Cardiac muscle cell (in vitro differentiated cells and primary cell): Measurements from ENCODE around the gene ASPHD2. TPM values are rescaled to one million over a fixed set of nuclear protein-coding genes. Genes with fewer than 3 reads are reported as not detected.
"Not testable (repeated sequence)": the region's sequence is repeated elsewhere in the genome, so short reads cannot be mapped to it uniquely, and the experiment has no call there.

Source experiments
- DNase-seq, 2 donors: peaks; one replicate each; pipeline versions ENCODE4 v3.0.0 to v3.0.0-alpha.2; 2010 to 2017; ENCODE audit warnings: low read depth in 1 of 2, low spot score in 1 of 2
- H3K27ac ChIP-seq: fragments of 200-600 bp; sonication (generic); 2 replicates; pipeline ENCODE4 v1.5.1; 2016
- H3K27me3 ChIP-seq: fragments of 200-600 bp; sonication (generic); 2 replicates; pipeline ENCODE4 v1.6.0; 2016; ENCODE audit warnings: control low read depth
- H3K36me3 ChIP-seq: fragments of 200-600 bp; sonication (generic); 2 replicates; pipeline ENCODE4 v1.5.1; 2016; ENCODE audit warnings: control low read depth
- H3K4me1 ChIP-seq: fragments of 200-600 bp; sonication (generic); 2 replicates; pipeline ENCODE4 v1.8.1; 2017; ENCODE audit warnings: low read depth, mild to moderate bottlenecking, mixed run types
- H3K4me3 ChIP-seq: fragments of 200-600 bp; sonication (generic); 2 replicates; pipeline ENCODE4 v1.5.1; 2016; ENCODE audit warnings: mild to moderate bottlenecking
- H3K9me3 ChIP-seq: fragments of 200-600 bp; sonication (generic); 2 replicates; pipeline ENCODE4 v1.5.1; 2017; ENCODE audit warnings: low read depth, mild to moderate bottlenecking, control low read depth
- CTCF ChIP-seq: IDR thresholded peaks from 2 replicates; pipeline ENCODE4 v1.5.1; 2012; ENCODE audit warnings: low read depth, mild to moderate bottlenecking, low read length
- polyA plus RNA-seq: library from polyadenylated mRNA; unstranded; fragments of >200 nt; fragmentation: Nextera tagmentation; extraction: Ambion mirVana; gene quantifications from 2 replicates; pipeline ENCODE4 v1.2.1, GENCODE V29; 2016
- total RNA-seq: library from RNA; depleted of rRNA; stranded (reverse); fragments of >200 nt; gene quantifications from 2 replicates; pipeline ENCODE4 v1.2.3, GENCODE V29; 2016

Gene ASPHD2
- total and polyA plus RNA-seq, 2 experiments from 2014 or later = 1.8 to 2.0 TPM

GRCh38 chr22:26437694-26438392 lies 8.8 kb downstream of the ASPHD2 start:
- no peak for TF ChIP-seq CTCF
- H3K27me3 ChIP-seq = no peaks in the 10 kb centered on the region

DNA sequence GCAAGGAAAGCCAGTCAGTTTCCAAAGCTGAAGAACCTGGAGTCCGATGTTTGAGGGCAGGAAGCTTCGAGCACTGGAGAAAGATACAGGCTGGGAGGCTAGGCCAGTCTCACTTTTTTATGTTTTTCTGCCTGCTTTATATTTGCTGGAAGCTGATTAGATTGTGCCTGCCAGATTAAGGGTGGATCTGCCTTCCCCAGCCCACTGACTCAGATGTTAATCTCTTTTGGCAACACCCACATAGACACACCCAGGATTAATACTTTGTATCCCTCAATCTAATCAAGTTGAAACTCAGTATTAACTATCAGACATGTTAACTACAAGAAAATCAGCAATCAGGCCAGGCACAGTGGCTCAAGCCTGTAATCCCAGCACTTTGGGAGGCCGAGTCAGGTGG lies 9.7 kb downstream of the ASPHD2 start:
- H3K4me1 ChIP-seq, H3K36me3 ChIP-seq, H3K27ac ChIP-seq, H3K4me3 ChIP-seq, H3K9me3 ChIP-seq, DNase-seq, H3K27me3 ChIP-seq: not testable (repeated sequence)

More at GRCh38 chr22:26437694-26438392, 8.8 kb downstream of the ASPHD2 start:
- H3K27ac ChIP-seq = no peak overlapping the region
- H3K4me3 ChIP-seq = no peak overlapping the region
- DNase-seq = no peak
- H3K4me1 ChIP-seq = no peaks in the 10 kb centered on the region
- no peaks in the 10 kb centered on the region for H3K9me3 ChIP-seq
- no peaks in the 10 kb centered on the region for H3K36me3 ChIP-seq

GRCh38 chr22:26439559-26439958 lies 10.5 kb downstream of the ASPHD2 start:
- no peak for TF ChIP-seq CTCF
- no peak for DNase-seq
- Histone ChIP-seq H3K4me1 (no peaks in the 10 kb centered on the region), H3K4me3 (no peak overlapping the region), H3K9me3 (no peaks in the 10 kb centered on the region), H3K27me3 (no peaks in the 10 kb centered on the region), H3K27ac (no peak overlapping the region), H3K36me3 (no peaks in the 10 kb centered on the region)

- DNase-seq = no peak
- Histone ChIP-seq H3K27me3 (no peaks in the 10 kb centered on the region), H3K4me3 (no peak overlapping the region), H3K27ac (no peak overlapping the region), H3K4me1 (peaks cover 6% of the 10 kb centered on the region), H3K9me3 (no peaks in the 10 kb centered on the region), H3K36me3 (no peaks in the 10 kb centered on the region)
- TF ChIP-seq CTCF = no peak
Measured at GRCh38 chr22:26442086-26442756, 13.2 kb downstream of the ASPHD2 start.

DNA sequence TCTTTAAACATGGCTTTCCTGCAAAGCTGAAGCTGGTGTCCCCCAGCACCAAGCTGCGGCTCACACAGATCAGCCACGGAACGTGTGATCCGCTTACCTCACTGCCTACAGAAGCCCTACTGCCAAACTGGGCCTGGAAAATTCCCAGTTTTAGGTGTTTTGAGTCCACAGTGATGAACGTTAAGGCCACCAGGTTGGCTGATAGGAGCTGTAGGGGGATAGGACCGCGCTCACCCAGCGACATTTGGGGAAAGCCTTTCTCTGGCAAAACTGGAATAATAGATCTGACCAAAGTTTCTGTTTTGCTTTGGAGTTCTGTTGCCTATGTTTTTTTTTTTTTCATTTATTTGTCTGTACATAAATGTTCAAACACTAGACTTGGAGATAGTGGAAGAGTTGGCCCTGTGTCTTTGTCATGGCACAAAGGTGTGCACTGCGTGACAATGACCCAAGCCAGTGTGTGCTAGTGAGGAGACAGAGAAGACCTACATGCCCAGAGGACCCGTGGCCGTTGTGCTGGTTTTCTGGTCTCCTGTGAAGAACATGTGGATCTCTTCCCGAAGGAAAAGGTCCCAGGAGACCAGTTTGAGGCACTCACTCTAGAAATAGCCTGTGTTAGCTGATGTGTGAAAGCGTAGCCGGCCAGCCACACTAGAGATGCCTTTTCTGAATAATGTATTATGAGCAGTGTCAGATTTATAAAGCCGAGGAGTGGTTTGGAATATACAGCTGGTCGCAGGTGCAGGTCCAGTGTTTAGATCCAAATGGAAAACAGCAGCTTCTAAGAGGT lies 15.0 kb downstream of the ASPHD2 start:
- Histone ChIP-seq H3K4me3 (no peak overlapping the region), H3K27ac (no peak overlapping the region), H3K36me3 (no peaks in the 10 kb centered on the region), H3K4me1 (peaks cover 21% of the 10 kb centered on the region), H3K9me3 (no peaks in the 10 kb centered on the region), H3K27me3 (no peaks in the 10 kb centered on the region)
- no peak for TF ChIP-seq CTCF
- DNase-seq = no peak
